SK-N-SH treated with all-trans-retinoic acid at 6 μM for 48 hours (cell line): ENCODE data around the gene CBFA2T3.

ENCODE experiments used
- ATAC-seq: fragments of 200-7000 bp; cut with Tn5 transposase; 3 replicates; pipeline ENCODE4 v1.9.1; 2020; ENCODE audit warnings: mild to moderate bottlenecking, moderate library complexity
- ARNTL ChIP-seq: fragments of 450-650 bp; formaldehyde crosslinking; IDR thresholded peaks from 2 replicates; pipeline ENCODE4 v1.5.0; 2020; ENCODE audit warnings: low read depth, mild to moderate bottlenecking, moderate library complexity, borderline replicate concordance
- BACH2 ChIP-seq: fragments of 250-450 bp; sonication (Bioruptor Pico); IDR thresholded peaks from 2 replicates; pipeline ENCODE4 v1.9.0; 2021; ENCODE audit warnings: mild to moderate bottlenecking, borderline replicate concordance
- CSDC2 ChIP-seq: fragments of 250-450 bp; sonication (Bioruptor Pico); IDR thresholded peaks from 2 replicates; pipeline ENCODE4 v1.5.0; 2020; ENCODE audit warnings: mild to moderate bottlenecking, moderate library complexity
- CSRNP3 ChIP-seq: fragments of 250-450 bp; sonication (Bioruptor Pico); IDR thresholded peaks from 2 replicates; pipeline ENCODE4 v1.5.1; 2021; ENCODE audit warnings: mild to moderate bottlenecking, moderate library complexity
- ESRRG ChIP-seq: fragments of 250-450 bp; sonication (Bioruptor Pico); IDR thresholded peaks from 2 replicates; pipeline ENCODE4 v1.6.1; 2021; ENCODE audit warnings: mild to moderate bottlenecking
- GLIS3 ChIP-seq: fragments of 250-450 bp; sonication (Bioruptor Pico); IDR thresholded peaks from 2 replicates; pipeline ENCODE4 v1.5.0; 2020; ENCODE audit warnings: mild to moderate bottlenecking, moderate library complexity
- ISL1 ChIP-seq: fragments of 250-450 bp; sonication (Bioruptor Pico); IDR thresholded peaks from 2 replicates; pipeline ENCODE4 v2.1.2; 2022; ENCODE audit warnings: mild to moderate bottlenecking, moderate library complexity
- OSR1 ChIP-seq: fragments of 250-450 bp; sonication (Bioruptor Pico); IDR thresholded peaks from 2 replicates; pipeline ENCODE4 v1.8.0; 2022; ENCODE audit warnings: moderate library complexity, mild to moderate bottlenecking, inconsistent platforms
- PPARA ChIP-seq: fragments of 250-450 bp; sonication (Bioruptor Pico); IDR thresholded peaks from 2 replicates; pipeline ENCODE4 v1.5.0; 2020; ENCODE audit warnings: mild to moderate bottlenecking, borderline replicate concordance
- RARB ChIP-seq: fragments of 250-450 bp; sonication (Bioruptor Pico); IDR thresholded peaks from 2 replicates; pipeline ENCODE4 v1.8.0; 2021; ENCODE audit warnings: mild to moderate bottlenecking, moderate library complexity
- TCF4 ChIP-seq: fragments of 250-450 bp; sonication (Bioruptor Pico); IDR thresholded peaks from 2 replicates; pipeline ENCODE4 v1.8.0; 2021; ENCODE audit warnings: mild to moderate bottlenecking, moderate library complexity, borderline replicate concordance
- TOX ChIP-seq: fragments of 250-450 bp; sonication (Bioruptor Pico); IDR thresholded peaks from 2 replicates; pipeline ENCODE4 v1.8.0; 2021; ENCODE audit warnings: mild to moderate bottlenecking, moderate library complexity, borderline replicate concordance
- ZC3H10 ChIP-seq: fragments of 250-450 bp; sonication (Bioruptor Pico); IDR thresholded peaks from 2 replicates; pipeline ENCODE4 v1.5.1; 2021; ENCODE audit warnings: mild to moderate bottlenecking, moderate library complexity
- ZFP30 ChIP-seq: fragments of 450-650 bp; formaldehyde crosslinking; IDR thresholded peaks from 2 replicates; pipeline ENCODE4 v1.5.0; 2022; ENCODE audit warnings: mild to moderate bottlenecking, moderate library complexity
- ZNF565 ChIP-seq: fragments of 450-650 bp; formaldehyde crosslinking; conservative IDR thresholded peaks from 2 replicates; pipeline ENCODE4 v1.5.0; 2020; ENCODE audit warnings: low read depth, mild to moderate bottlenecking, moderate library complexity
- ZNF8 ChIP-seq: fragments of 450-650 bp; formaldehyde crosslinking; IDR thresholded peaks from 2 replicates; pipeline ENCODE4 v1.5.0; 2020; ENCODE audit warnings: mild to moderate bottlenecking, moderate library complexity
- TF ChIP-seq, protein P1 (sequence below): fragments of 250-450 bp; sonication (Bioruptor Pico); IDR thresholded peaks from 2 replicates; pipeline ENCODE4 v1.8.0; 2021; ENCODE audit warnings: low read depth, mild to moderate bottlenecking, moderate library complexity, borderline replicate concordance
- TF ChIP-seq, protein P2 (sequence below): fragments of 250-450 bp; sonication (Bioruptor Pico); IDR thresholded peaks from 2 replicates; pipeline ENCODE4 v1.8.0; 2020; ENCODE audit warnings: mild to moderate bottlenecking, moderate library complexity, borderline replicate concordance
- TF ChIP-seq, protein P3 (sequence below): fragments of 250-450 bp; sonication (Bioruptor Pico); IDR thresholded peaks from 2 replicates; pipeline ENCODE4 v1.5.0; 2020; ENCODE audit warnings: mild to moderate bottlenecking, moderate library complexity
- TF ChIP-seq, protein P4 (sequence below): fragments of 250-450 bp; sonication (Bioruptor Pico); IDR thresholded peaks from 2 replicates; pipeline ENCODE4 v1.5.1; 2020; ENCODE audit warnings: low read depth, mild to moderate bottlenecking, moderate library complexity

Gene CBFA2T3

GRCh38 chr16:88897696-88898425, 79.1 kb downstream of the CBFA2T3 start:
- TF ChIP-seq ZNF8 (CRISPR knock-in tag) (no peak), CSRNP3 (CRISPR knock-in tag) (no peak), TCF4 (CRISPR knock-in tag) (no peak), ZNF565 (no peak), ARNTL (no peak), BACH2 (CRISPR knock-in tag) (no peak), OSR1 (CRISPR knock-in tag) (no peak), GLIS3 (CRISPR knock-in tag) (no peak), TOX (CRISPR knock-in tag) (no peak), CSDC2 (CRISPR knock-in tag) (no peak), PPARA (no peak), ZC3H10 (CRISPR knock-in tag) (no peak), ZFP30 (CRISPR knock-in tag) (no peak), ESRRG (no peak), ISL1 (CRISPR knock-in tag) (no peak)
- TF ChIP-seq, protein P1, sequence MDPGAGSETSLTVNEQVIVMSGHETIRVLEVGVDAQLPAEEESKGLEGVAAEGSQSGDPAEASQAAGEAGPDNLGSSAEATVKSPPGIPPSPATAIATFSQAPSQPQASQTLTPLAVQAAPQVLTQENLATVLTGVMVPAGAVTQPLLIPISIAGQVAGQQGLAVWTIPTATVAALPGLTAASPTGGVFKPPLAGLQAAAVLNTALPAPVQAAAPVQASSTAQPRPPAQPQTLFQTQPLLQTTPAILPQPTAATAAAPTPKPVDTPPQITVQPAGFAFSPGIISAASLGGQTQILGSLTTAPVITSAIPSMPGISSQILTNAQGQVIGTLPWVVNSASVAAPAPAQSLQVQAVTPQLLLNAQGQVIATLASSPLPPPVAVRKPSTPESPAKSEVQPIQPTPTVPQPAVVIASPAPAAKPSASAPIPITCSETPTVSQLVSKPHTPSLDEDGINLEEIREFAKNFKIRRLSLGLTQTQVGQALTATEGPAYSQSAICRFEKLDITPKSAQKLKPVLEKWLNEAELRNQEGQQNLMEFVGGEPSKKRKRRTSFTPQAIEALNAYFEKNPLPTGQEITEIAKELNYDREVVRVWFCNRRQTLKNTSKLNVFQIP (CRISPR knock-in tag) = no peak
- TF ChIP-seq, protein P2, sequence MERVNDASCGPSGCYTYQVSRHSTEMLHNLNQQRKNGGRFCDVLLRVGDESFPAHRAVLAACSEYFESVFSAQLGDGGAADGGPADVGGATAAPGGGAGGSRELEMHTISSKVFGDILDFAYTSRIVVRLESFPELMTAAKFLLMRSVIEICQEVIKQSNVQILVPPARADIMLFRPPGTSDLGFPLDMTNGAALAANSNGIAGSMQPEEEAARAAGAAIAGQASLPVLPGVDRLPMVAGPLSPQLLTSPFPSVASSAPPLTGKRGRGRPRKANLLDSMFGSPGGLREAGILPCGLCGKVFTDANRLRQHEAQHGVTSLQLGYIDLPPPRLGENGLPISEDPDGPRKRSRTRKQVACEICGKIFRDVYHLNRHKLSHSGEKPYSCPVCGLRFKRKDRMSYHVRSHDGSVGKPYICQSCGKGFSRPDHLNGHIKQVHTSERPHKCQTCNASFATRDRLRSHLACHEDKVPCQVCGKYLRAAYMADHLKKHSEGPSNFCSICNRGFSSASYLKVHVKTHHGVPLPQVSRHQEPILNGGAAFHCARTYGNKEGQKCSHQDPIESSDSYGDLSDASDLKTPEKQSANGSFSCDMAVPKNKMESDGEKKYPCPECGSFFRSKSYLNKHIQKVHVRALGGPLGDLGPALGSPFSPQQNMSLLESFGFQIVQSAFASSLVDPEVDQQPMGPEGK (CRISPR knock-in tag) = no peak
- TF ChIP-seq, protein P3, sequence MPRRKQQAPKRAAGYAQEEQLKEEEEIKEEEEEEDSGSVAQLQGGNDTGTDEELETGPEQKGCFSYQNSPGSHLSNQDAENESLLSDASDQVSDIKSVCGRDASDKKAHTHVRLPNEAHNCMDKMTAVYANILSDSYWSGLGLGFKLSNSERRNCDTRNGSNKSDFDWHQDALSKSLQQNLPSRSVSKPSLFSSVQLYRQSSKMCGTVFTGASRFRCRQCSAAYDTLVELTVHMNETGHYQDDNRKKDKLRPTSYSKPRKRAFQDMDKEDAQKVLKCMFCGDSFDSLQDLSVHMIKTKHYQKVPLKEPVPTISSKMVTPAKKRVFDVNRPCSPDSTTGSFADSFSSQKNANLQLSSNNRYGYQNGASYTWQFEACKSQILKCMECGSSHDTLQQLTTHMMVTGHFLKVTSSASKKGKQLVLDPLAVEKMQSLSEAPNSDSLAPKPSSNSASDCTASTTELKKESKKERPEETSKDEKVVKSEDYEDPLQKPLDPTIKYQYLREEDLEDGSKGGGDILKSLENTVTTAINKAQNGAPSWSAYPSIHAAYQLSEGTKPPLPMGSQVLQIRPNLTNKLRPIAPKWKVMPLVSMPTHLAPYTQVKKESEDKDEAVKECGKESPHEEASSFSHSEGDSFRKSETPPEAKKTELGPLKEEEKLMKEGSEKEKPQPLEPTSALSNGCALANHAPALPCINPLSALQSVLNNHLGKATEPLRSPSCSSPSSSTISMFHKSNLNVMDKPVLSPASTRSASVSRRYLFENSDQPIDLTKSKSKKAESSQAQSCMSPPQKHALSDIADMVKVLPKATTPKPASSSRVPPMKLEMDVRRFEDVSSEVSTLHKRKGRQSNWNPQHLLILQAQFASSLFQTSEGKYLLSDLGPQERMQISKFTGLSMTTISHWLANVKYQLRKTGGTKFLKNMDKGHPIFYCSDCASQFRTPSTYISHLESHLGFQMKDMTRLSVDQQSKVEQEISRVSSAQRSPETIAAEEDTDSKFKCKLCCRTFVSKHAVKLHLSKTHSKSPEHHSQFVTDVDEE (CRISPR knock-in tag) = no peak
- TF ChIP-seq, protein P4, sequence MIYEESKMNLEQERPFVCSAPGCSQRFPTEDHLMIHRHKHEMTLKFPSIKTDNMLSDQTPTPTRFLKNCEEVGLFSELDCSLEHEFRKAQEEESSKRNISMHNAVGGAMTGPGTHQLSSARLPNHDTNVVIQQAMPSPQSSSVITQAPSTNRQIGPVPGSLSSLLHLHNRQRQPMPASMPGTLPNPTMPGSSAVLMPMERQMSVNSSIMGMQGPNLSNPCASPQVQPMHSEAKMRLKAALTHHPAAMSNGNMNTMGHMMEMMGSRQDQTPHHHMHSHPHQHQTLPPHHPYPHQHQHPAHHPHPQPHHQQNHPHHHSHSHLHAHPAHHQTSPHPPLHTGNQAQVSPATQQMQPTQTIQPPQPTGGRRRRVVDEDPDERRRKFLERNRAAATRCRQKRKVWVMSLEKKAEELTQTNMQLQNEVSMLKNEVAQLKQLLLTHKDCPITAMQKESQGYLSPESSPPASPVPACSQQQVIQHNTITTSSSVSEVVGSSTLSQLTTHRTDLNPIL (CRISPR knock-in tag) = no peak
- no peak for ATAC-seq

DNA sequence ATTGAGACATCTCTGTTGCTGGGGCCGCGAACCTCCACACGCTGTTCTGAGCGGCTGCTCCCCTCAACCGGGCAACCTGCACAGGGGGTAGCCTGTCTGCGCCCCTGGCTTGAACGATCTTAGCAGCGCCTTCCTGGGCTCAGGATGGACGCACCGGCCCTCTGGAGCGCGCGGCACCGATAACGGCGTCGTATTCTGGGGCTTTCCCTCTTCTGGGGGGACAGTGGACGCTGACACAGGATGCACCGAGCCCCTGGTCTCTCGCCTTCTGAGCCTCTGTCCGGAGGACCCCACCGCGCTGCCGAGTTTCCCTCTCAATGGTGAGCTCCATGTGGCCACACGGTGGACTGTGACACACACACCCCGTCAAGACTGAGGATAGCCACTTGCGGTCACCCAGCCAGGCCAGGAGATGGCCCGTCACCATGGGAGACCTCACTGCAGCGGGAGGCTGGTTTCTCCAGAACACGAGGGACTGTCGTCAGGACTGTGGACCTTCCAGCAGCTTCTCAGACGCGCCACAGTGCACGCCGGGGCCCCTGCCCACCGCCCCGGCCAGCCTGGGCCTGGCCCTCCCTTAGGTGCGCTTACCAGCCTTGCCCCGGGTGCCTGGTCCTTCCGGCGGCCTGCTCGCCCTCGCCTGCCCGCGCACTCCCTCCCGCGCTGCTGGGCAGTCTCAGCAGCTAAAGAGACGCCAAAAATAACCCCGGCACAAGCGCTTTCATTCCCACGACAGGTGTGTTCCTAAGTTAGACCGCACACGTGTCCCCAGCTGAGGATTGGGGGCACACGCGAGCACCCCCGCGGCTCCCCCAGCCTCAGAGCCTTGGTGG, 80.6 kb downstream of the CBFA2T3 start:
- ATAC-seq = no peak
- TF ChIP-seq RARB = no peak
- no peak for TF ChIP-seq CSRNP3 (CRISPR knock-in tag)
- no peak for TF ChIP-seq ZNF8 (CRISPR knock-in tag)
- TF ChIP-seq PPARA = no peak
- TF ChIP-seq ISL1 (CRISPR knock-in tag) = no peak
- TF ChIP-seq ZFP30 (CRISPR knock-in tag) = no peak
- TF ChIP-seq, protein P3 (CRISPR knock-in tag) = no peak
- TF ChIP-seq ARNTL = no peak
- TF ChIP-seq OSR1 (CRISPR knock-in tag) = no peak
- TF ChIP-seq, protein P2 (CRISPR knock-in tag) = no peak
